K562 (cell line): Measurements from ENCODE around the gene ZNF346. TPM values are rescaled to one million over a fixed set of nuclear protein-coding genes. Genes with fewer than 3 reads are reported as not detected.

ENCODE experiments used
- BRF1 ChIP-seq: IDR thresholded peaks from 3 replicates; pipeline ENCODE4 v1.6.1; 2011; ENCODE audit warnings: borderline replicate concordance, mild to moderate bottlenecking; ENCODE audit not compliant: insufficient read length; ENCODE audit errors: extremely low read depth
- CEBPB ChIP-seq: fragments of 450-650 bp; IDR thresholded peaks from 2 replicates; pipeline ENCODE4 v1.6.1; 2016; ENCODE audit warnings: missing genetic modification characterization, missing compliant biosample characterization
- CTBP1 ChIP-seq: fragments of 450-650 bp; IDR thresholded peaks from 2 replicates; pipeline ENCODE4 v1.6.1; 2016; ENCODE audit warnings: borderline replicate concordance
- EGR1 ChIP-seq: fragments of 450-650 bp; conservative IDR thresholded peaks from 2 replicates; pipeline ENCODE4 v1.6.1; 2017; ENCODE audit warnings: mild to moderate bottlenecking
- ETV6 ChIP-seq, 3 experiments: fragments of 150-350 bp in 1 of 3; sonication (generic) in 1 of 3; formaldehyde crosslinking in 1 of 3; IDR thresholded peaks; 2 replicates each; pipeline versions ENCODE4 v1.6.1 to v1.8.0; 2014 to 2022; ENCODE audit warnings: borderline replicate concordance in 2 of 3, low read depth in 2 of 3, antibody characterized with exemption in 1 of 3, low read length in 1 of 3, mild to moderate bottlenecking in 1 of 3, missing genetic modification reagents in 1 of 3
- FOXK1 ChIP-seq: sonication (generic); formaldehyde crosslinking; IDR thresholded peaks from 2 replicates; pipeline ENCODE4 v1.8.0; 2022; ENCODE audit warnings: missing genetic modification reagents, mild to moderate bottlenecking, borderline replicate concordance
- GTF2F1 ChIP-seq: IDR thresholded peaks from 2 replicates; pipeline ENCODE4 v1.6.1; 2011; ENCODE audit warnings: low read depth, low read length, improper control_type of control experiment
- JUND ChIP-seq, 2 experiments: IDR thresholded peaks; 2 replicates in 1 of 2; 3 replicates in 1 of 2; pipeline ENCODE4 v1.6.1; 2011; ENCODE audit warnings: borderline replicate concordance in 2 of 2, low read depth in 2 of 2, low read length in 2 of 2, improper control_type of control experiment in 1 of 2, missing biosample characterization in 1 of 2, missing genetic modification characterization in 1 of 2, missing genetic modification reagents in 1 of 2
- MYC ChIP-seq, 2 experiments: fragments of 250-450 bp in 1 of 2; sonication (Bioruptor Pico) in 1 of 2; IDR thresholded peaks; 2 replicates each; pipeline versions ENCODE4 v1.5.1 to v1.6.1; 2012 to 2021; ENCODE audit warnings: low read depth in 2 of 2, borderline replicate concordance in 1 of 2, improper control_type of control experiment in 1 of 2, low read length in 1 of 2, mild to moderate bottlenecking in 1 of 2, moderate library complexity in 1 of 2
- PCBP1 ChIP-seq: fragments of 200-400 bp; formaldehyde crosslinking; IDR thresholded peaks from 2 replicates; pipeline ENCODE4 v1.6.1; 2018; ENCODE audit warnings: mild to moderate bottlenecking, low read depth, low read length; ENCODE audit not compliant: poor library complexity, severe bottlenecking
- POU5F1 ChIP-seq: fragments of 150-350 bp; IDR thresholded peaks from 2 replicates; pipeline ENCODE4 v1.6.1; 2014; ENCODE audit warnings: borderline replicate concordance, low read length, low read depth, mild to moderate bottlenecking; ENCODE audit not compliant: partially characterized antibody
- SPI1 ChIP-seq: IDR thresholded peaks from 2 replicates; pipeline ENCODE4 v1.6.1; 2011; ENCODE audit warnings: low read depth, low read length, control low read depth, borderline replicate concordance
- TEAD4 ChIP-seq, 2 experiments: sonication (generic) in 1 of 2; formaldehyde crosslinking in 1 of 2; IDR thresholded peaks; 2 replicates each; pipeline versions ENCODE4 v1.6.1 to v1.8.0; 2012 to 2022; ENCODE audit warnings: borderline replicate concordance in 1 of 2, inconsistent platforms in 1 of 2, low read length in 1 of 2, mild to moderate bottlenecking in 1 of 2, missing genetic modification reagents in 1 of 2
- WHSC1 ChIP-seq: IDR thresholded peaks from one replicate; pipeline ENCODE4 v1.6.1; 2012; ENCODE audit warnings: low read length, control low read depth, inconsistent platforms
- XRCC5 ChIP-seq: fragments of 200-400 bp; formaldehyde crosslinking; IDR thresholded peaks from 2 replicates; pipeline ENCODE4 v1.6.1; 2017; ENCODE audit warnings: low read depth, mild to moderate bottlenecking, low read length
- ZNF224 ChIP-seq: sonication (generic); formaldehyde crosslinking; IDR thresholded peaks from 2 replicates; pipeline ENCODE4 v1.8.0; 2022; ENCODE audit warnings: mild to moderate bottlenecking, missing genetic modification reagents
- ZNF23 ChIP-seq: fragments of 250-450 bp; sonication (Bioruptor Pico); IDR thresholded peaks from 2 replicates; pipeline ENCODE4 v1.4.0; 2020; ENCODE audit warnings: mild to moderate bottlenecking
- ZNF384 ChIP-seq: IDR thresholded peaks from 2 replicates; pipeline ENCODE4 v1.6.1; 2012; ENCODE audit warnings: low read depth, low read length, improper control_type of control experiment
- ZNF408 ChIP-seq: fragments of 250-450 bp; sonication (Bioruptor Pico); IDR thresholded peaks from 2 replicates; pipeline ENCODE4 v1.4.0; 2020; ENCODE audit warnings: low read depth, mild to moderate bottlenecking, moderate library complexity
- ZNF561 ChIP-seq: fragments of 450-650 bp; formaldehyde crosslinking; conservative IDR thresholded peaks from 2 replicates; pipeline ENCODE4 v1.4.0; 2020; ENCODE audit warnings: mild to moderate bottlenecking, moderate library complexity
- ZNF583 ChIP-seq: fragments of 250-450 bp; sonication (Bioruptor Pico); IDR thresholded peaks from 2 replicates; pipeline ENCODE4 v1.4.0; 2020
- ZNF644 ChIP-seq: fragments of 200-800 bp; sonication (Bioruptor generic); IDR thresholded peaks from 2 replicates; pipeline ENCODE4 v1.6.1; 2016; ENCODE audit warnings: low read depth, missing genetic modification characterization, missing compliant biosample characterization
- ZNF75A ChIP-seq: fragments of 450-650 bp; formaldehyde crosslinking; IDR thresholded peaks from 2 replicates; pipeline ENCODE4 v1.4.0; 2020; ENCODE audit warnings: mild to moderate bottlenecking
- ZNF766 ChIP-seq: fragments of 200-800 bp; sonication (Bioruptor generic); conservative IDR thresholded peaks from 2 replicates; pipeline ENCODE4 v1.6.1; 2016; ENCODE audit warnings: missing genetic modification characterization, missing compliant biosample characterization
- polyA plus RNA-seq, 8 experiments: library from polyadenylated mRNA; depleted of rRNA in 4 of 8; stranded (reverse) in 5 of 8; unstranded in 3 of 8; fragments of >200 nt; fragmentation: Nextera tagmentation in 2 of 8; fragmentation: Illumina TruSeq in 1 of 8; extraction: Ambion mirVana in 2 of 8; extraction: Trizol in 1 of 8; gene quantifications; 2 replicates each; pipeline versions ENCODE4 v1.2.1 to v1.2.3, GENCODE V29; 2011 to 2014; ENCODE audit warnings: inconsistent platforms in 1 of 8, missing spikeins in 1 of 8
- total RNA-seq, 7 experiments: library from RNA; depleted of rRNA in 6 of 7; stranded (reverse); fragments of >200 nt in 6 of 7; fragmentation: Illumina TruSeq in 2 of 7; extraction: Trizol in 2 of 7; gene quantifications; 2 replicates each; pipeline versions ENCODE4 v1.2.1 to v1.2.3, GENCODE V29; 2011 to 2021; ENCODE audit warnings: low replicate concordance in 1 of 7

Gene ZNF346
- total and polyA plus RNA-seq, 9 of the 15 experiments (the other 6 are each of a cell fraction or from before 2014, with no cell fraction given) = 5.0 to 25.1 (median 20.1) TPM

DNA sequence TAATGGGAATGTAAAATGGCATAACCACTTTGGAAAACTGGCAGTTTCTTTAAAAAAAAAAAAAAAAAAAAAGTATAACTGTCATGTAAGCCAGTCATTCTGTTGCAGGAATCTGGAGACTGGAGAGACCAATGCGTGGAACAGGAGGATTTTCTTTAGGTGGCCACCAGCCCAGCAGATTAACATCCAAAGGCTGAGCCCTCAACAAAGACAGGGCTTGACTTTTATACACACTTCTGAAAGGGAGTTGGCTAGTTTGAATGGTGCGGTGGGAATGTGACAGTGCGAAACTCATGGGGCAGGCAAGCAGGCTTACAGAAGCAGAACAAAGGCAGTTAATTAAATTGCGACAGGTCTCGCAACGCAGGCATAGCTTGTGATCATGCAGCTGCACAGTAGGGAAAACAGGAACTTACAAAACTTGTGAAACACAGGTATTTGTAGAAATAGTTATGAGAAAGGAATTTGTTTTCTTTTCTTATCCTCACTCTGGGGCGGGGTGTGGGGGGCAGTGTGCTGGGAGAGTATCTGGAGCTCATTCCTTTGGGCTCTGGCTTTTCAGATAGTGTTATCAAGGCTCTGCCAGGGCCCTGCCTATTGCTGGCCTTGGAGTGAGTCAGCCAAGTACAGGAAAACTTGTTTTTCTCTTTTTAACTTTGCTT, 27.9 kb upstream of the ZNF346 start (continued):
- TF ChIP-seq XRCC5 (peak; percentile 38; the same call in 1 of the 2 replicates), ETV6 (IDR thresholded peaks at IDR 0.05; ENCODE audit: borderline replicate concordance in 1 of 2, low read depth in 2 of 2, low read length in 1 of 2) (0 out of 4 replicates have a peak, but pooled peaks of 1 of the 2 experiments have one; percentile 29), ETV6 (CRISPR knock-in tag; IDR thresholded peaks at IDR 0.05; ENCODE audit: borderline replicate concordance) (no peak), ZNF224 (CRISPR knock-in tag) (no peak), MYC (IDR thresholded peaks at IDR 0.05; ENCODE audit: low read depth, low read length) (peak; percentile 53), MYC (CRISPR knock-in tag; IDR thresholded peaks at IDR 0.05; ENCODE audit: borderline replicate concordance, low read depth) (no peak), ZNF23 (CRISPR knock-in tag) (no peak), ZNF408 (CRISPR knock-in tag) (no peak), POU5F1 (no peak), ZNF75A (no peak), BRF1 (no peak), ZNF583 (peak; percentile 61; the same call in 1 of the 2 replicates), ZNF561 (CRISPR knock-in tag) (no peak), WHSC1 (no peak), PCBP1 (no peak), ZNF384 (peak; percentile 83), FOXK1 (CRISPR knock-in tag) (peak; percentile 77; the same call in 1 of the 2 replicates), TEAD4 (IDR thresholded peaks at IDR 0.05; ENCODE audit: low read length) (peak; percentile 94), TEAD4 (CRISPR knock-in tag; IDR thresholded peaks at IDR 0.05; ENCODE audit: borderline replicate concordance) (no peak), EGR1 (peak; percentile 74), GTF2F1 (no peak), CTBP1 (peak; percentile 93), ZNF644 (tag) (peak; percentile 63), CEBPB (peak; percentile 98), ZNF766 (CRISPR knock-in tag) (peak; percentile 65; the same call in 1 of the 2 replicates), SPI1 (no peak), JUND (IDR thresholded peaks at IDR 0.05; ENCODE audit: borderline replicate concordance, low read depth, low read length) (peak; percentile 89), JUND (tag; IDR thresholded peaks at IDR 0.05; ENCODE audit: borderline replicate concordance, low read depth, low read length) (peak; percentile 57; the same call in 1 of the 3 replicates)
